Amniotic epithelial cell (primary cell): ENCODE measurements around the gene ATP6V1C2.

Source experiments
- DNase-seq: peaks from one replicate; pipeline ENCODE4 v3.0.0-alpha.2; 2010; ENCODE audit warnings: low read depth

Gene ATP6V1C2

DNA sequence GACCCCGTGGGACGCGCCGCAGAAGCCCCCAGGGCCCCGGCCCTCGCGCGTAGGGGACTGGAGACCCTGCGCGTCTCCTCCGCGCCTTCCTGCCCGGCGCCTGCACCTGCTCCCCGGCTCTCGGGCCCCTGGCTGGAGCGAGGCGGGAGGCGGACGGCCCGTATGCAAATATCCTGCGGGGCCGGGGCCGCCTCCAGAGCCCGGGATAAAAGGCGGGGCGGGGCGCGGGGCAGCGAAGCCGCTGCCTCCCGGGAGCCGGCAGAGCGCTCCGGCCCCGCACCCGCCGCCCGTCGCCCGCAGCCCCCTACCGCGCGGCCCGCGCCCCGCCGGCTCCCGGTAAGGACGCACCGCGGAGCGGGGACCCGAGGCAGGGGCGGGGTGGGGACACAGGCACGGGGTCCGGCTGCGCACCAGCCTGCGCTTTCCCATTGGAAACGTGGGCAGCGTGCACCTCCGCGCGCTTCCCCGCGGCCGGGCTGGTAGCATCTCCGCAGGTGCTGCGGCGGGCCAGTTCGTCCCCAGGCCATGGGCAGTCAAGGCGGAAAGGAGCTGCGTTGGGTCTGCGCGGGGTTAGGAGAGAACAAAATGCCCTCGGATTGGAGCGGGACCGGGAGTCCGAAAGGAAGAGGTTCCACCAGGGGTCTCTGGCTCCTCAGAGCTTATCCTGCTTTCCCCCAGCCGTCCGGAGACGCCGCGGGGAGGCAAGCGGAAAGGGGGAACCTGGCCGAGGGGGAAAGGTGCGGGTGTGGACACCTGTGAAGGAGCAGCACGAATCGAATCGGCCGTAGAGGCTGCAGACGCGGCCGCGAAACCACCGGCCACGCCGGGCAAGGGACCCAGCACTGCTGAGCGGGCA, at the start of gene ATP6V1C2:
TSS of gene ATP6V1C2 (plus strand) at position 235 of the 856 bp plus-strand sequence. CDS start 1,220 bp downstream, outside the sequence.
- no peak for DNase-seq

GRCh38 chr2:10675131-10675530, 46.3 kb upstream of the ATP6V1C2 start:
- no peak for DNase-seq

GRCh38 chr2:10678225-10678624, 43.2 kb upstream of the ATP6V1C2 start:
- DNase-seq = no peak

DNA sequence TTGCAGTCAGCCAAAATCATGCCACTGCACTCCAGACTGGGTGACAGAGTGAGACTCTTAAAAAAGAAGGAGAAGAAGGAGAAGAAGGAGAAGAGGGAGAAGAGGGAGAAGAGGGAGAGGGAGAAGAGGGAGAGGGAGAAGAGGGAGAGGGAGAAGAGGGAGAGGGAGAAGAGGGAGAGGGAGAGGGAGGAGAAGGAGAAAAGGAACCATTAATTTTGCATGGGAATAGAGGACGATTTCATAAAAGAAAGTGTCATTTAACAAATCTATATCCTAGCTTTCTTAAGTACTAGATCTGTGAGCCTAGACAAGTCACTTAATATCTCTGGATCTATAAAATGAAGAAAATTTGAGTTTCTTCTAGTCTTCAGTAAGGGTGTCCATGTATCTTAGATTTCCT, 41.2 kb upstream of the ATP6V1C2 start:
- DNase-seq = no peak

GRCh38 chr2:10680957-10681356, 40.5 kb upstream of the ATP6V1C2 start:
- DNase-seq = no peak

GRCh38 chr2:10686176-10686730, 35.2 kb upstream of the ATP6V1C2 start:
- no peak for DNase-seq

GRCh38 chr2:10688921-10689807, 32.3 kb upstream of the ATP6V1C2 start:
- no peak for DNase-seq

GRCh38 chr2:10691521-10691920, 29.9 kb upstream of the ATP6V1C2 start:
- DNase-seq = no peak

GRCh38 chr2:10700078-10700803, 21.2 kb upstream of the ATP6V1C2 start:
- peak; percentile 52 for DNase-seq

DNA sequence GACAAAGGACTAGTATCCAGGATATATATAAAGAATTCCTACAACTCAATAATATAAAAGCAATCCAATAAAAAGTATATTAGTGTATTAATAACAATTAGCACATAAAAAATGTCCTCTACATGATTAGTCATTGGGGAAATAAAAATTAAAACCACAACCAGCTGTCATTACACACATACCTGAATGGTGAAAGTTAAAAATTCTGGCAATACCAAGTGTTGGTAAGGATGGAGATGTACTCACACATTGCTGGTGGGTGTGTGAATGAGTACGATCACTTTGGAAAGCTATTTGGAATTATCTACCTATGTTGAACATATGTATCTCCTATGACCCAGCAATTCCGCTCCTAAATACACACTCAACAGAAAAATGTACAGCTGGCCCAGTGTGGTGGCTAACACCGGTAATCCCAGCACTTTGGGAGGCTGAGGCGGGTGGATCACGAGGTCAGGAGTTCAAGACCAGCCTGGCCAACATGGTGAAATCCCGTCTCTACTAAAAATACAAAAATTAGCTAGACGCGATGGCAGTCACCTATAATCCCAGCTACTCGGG, 17.3 kb upstream of the ATP6V1C2 start:
- no peak for DNase-seq

DNA sequence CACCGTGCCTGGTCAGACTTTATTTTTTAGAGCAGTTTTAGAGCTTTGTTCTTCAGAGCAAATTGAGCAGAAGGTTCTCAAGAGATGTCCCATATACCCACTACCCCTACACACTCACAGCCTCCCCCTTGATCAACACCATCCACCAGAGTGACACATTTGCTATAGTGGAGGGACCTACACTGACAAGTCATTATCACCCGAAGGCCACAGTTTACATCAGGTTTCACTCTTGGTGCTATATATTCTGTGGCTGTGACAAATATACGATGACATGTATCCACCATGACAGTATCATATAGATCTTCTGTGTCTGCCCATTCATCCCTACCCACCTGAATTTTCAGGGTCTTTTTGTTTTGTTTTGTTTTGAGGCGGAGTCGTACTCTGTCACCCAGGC, 15.4 kb upstream of the ATP6V1C2 start:
- no peak for DNase-seq

DNA sequence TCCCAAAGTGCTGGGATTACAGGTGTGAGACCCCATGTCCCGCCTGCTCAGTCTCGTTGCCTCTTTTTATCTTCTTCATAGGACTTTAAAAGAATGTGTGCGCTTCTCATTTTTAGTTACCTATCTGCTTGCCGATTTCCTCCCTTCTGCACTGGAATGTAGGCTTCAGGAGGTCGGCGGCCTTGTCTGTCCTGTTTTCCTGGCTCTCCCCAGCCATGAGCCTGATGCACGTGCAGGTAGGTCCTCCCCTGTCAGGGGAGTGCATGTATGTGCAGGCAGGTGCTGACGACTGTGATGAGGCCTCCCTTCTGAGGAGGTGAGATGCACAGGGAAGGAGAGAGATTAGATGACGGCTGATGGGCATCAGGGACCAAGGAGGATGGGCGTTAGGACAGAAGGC, 13.6 kb upstream of the ATP6V1C2 start:
- no peak for DNase-seq

DNA sequence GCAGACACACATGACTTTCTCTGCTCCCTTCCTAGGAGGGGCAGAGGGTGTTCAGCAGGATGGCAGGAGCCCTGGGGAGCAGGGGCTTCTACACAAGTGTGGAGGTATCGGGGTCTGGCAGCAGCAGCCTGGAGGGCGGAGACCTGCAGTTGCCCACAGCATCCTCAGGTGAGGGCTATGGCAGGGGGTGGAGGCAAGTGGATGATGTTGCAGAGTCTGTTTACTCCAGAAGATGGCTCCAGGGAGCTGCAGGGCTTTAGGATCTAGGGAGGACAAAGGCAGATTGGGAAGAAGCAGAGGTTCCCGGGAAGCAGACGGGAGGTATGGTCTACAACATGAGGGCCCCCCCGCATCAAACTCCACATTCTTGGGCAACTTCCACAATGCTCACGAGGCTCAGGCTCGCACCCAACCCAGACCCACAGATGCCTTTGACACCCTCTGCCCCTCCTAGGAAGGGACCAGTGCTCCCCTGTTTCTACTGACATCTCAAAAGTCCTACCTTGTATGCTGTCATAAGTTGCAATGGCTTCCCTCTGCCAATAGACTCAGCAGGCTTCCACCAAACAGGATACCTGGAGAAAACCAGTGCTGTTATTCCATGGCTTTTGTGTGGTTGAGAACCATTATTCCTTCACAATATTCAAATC, 12.0 kb upstream of the ATP6V1C2 start:
- DNase-seq = no peak

- no peak for DNase-seq
Observed at GRCh38 chr2:10712185-10712809, 9.1 kb upstream of the ATP6V1C2 start.

- no peak for DNase-seq
Observed at GRCh38 chr2:10716581-10716980, 4.8 kb upstream of the ATP6V1C2 start.

GRCh38 chr2:10717628-10718027, 3.8 kb upstream of the ATP6V1C2 start:
- peak; percentile 55 for DNase-seq

- DNase-seq = peak; percentile 18
Observed at GRCh38 chr2:10720306-10720705, 1.1 kb upstream of the ATP6V1C2 start.

DNA sequence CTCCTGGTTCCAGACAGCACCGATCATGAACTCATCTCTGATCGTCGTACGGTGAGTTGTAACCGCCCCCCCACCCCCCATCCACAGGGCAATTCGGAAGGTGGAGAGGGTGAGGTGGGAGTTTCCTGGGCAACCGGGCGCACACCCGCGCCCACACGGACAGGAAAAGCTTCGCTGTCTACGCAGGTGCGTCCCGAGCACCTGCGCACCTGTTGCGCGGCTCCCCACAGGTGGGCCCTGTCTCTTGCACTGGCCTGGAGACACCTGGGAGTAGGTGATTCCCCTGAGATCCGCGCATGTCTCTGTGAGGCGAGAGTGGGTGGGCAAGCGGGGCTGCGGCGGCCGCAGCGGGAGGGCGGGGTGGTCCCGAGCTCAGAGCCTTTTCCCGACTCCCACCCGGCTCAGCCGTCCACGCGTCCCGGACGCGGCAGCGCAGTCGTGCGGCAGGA, 459 bp upstream of the ATP6V1C2 start:
- no peak for DNase-seq

DNA sequence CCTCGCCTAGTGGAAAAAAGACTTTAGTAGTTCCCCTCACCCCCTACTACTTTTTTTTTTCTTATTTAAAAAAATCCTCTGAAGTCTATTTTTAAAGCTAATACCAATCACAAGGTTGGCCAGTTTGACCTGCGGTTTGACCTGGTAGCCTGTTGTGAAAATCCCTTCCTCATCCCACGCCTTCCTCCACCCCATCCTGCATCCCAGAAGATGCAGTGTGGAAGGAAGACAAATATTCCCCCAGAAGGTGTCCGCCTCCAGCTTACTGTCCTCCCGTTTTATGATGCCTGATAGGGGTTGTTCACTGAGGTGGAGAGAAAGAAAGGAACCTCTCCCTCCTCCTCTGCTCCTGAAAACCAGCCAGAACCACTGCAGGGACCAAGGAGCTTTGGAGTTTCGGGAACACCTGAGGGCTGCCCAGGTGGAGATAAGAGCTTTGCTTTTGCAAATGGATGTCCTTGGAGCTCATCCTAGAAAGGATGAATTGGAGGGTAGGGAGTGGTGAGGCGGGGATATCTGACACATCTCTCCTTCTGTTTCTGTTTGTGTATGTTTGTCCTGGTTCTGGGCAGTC, 909 bp downstream of the ATP6V1C2 start:
- peak; percentile 19 for DNase-seq

- DNase-seq = no peak
Observed at GRCh38 chr2:10732924-10733565, 11.6 kb downstream of the ATP6V1C2 start.
